NCI-H2227 (cell line): ENCODE results near the gene PLEKHM3.
A peak's percentile ranks its signal among the peaks of the same experiment; 100 is the strongest.

Experiments
- DNase-seq: peaks from one replicate; lab custom pipeline; 2025; ENCODE audit not compliant: unreplicated experiment; lab: John Stamatoyannopoulos, UW

PLEKHM3 gene, protein sequence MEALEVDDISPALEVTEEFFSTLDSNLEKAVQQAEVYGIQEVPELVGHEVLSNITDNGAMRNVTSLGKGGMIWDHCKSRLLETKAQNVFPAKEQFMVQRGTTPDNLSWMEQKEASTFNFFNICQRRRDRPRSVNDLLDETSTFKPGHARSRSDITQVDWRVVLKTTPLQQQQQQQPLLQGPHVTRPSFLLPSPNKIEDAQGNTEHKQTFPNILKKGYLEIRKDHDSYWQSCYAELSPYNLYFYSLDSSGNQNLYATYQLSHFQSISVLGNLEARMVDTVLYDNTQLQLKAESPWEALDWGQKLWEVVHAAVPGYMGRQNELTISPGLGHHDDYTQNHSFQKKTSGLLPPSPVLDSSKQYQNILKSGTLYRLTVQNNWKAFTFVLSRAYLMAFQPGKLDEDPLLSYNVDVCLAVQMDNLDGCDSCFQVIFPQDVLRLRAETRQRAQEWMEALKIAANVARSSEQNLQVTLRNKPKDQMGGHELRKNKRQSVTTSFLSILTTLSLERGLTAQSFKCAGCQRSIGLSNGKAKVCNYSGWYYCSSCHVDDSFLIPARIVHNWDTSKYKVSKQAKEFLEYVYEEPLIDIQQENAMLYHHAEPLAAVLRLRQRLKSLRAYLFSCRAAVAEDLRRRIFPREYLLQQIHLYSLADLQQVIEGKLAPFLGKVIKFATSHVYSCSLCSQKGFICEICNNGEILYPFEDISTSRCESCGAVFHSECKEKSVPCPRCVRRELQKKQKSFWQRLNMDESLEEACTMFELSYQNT

DNA sequence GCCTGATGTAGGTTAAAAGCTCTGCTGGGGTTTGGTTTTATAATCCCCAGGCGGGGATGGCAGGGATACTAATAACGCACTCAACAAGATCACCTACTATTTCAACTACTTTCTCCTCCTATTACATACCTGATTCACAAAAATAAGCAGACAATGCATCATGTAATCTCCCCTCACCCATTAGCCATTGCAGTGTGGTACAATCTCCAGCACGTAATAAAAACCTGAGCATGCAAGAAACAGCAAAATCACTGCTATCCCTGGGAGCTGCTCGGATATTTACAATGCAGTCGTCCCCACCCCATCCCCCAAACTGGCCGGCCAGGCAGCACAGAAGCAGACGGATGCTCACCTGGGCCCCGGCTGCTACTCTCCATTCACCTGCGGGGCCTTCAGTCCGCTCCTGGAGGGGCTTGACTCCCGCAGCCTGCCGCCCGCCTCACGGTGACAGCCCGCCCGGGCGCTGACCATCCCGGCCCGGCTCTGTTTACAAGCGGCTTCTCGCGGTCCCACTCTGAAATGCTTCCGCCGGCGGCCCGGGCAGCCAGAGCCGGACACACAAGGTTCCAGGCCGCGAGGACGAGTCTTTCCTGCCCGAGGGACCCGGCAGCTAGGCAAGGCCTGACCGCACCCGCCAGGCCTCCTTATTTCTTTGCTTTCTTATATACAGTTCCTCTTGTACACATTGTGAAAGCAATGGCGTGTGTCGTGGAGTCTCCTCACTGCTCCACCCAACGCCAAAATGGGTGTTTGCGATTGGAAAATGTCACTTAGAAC is at the start of gene PLEKHM3:
PLEKHM3 (minus strand) TSS at position 491 of the 777 bp plus-strand sequence. CDS start 23,888 bp downstream, outside the sequence.
- peak; percentile 96 for DNase-seq

DNA sequence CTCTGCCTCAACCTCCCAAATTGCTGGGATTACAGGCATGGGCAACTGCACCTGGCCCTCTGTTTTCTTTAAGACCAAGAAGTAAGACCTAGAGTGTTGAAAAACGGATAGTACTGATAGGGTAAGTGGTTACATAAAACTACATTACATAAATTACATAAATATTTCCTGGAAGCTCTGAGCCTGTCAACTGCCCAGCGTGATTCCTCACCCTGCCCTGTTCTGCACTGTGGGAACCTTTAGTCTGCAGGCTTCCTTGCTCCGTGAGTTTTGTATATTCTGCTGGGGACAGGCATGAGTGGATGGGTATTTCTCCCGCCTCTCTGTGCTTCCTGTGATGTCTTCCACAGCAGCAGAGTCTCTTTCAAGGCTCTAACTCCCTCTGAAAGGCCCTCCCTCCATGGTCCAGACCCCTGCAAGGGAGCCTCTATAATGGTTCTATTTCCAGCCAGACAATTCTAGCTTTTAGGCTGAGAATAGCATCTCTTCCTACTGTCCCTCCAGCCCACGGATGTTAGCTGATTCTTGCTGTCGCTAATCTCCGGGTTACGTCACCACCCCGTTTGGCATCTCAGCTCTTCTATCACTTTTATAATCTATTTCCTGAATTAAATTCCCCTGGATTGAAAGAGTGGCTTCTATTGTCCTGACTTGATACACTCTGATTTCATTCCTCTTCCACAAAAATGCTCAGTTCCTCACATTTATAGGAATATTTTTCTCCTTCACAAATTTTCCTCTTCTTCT is 49.5 kb upstream of the PLEKHM3 start:
- DNase-seq: peak; percentile 55

DNA sequence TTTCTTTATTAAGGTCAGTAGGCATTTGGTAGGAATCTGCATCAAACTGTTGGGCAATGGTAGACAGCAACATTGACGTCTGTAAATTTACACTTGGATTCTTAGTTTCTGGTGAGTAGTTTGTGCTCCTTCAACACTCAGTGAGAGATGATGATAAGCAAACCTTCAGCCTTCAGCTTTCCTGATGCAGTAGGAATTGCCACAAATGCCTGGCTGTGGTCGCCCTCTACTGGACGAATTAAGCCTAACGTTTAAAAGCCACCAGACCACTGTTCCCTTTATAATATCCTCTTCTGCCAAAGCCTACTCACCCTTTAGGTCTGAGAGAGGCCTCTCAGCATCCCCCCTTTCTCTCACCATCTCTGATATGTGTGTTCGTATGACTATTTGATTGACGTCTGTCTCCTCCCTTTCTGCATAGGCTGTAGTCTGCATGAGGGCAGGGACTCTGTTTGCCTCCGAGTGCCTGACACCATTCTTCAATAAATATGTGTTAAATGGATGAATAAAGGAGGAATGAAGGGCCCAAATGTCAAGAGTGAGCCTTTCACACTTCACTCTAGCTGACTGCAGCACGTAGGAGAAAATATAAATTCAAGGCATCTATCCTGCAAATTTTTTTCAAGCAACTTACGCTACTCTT is 47.0 kb upstream of the PLEKHM3 start:
- peak; percentile 85 for DNase-seq

DNA sequence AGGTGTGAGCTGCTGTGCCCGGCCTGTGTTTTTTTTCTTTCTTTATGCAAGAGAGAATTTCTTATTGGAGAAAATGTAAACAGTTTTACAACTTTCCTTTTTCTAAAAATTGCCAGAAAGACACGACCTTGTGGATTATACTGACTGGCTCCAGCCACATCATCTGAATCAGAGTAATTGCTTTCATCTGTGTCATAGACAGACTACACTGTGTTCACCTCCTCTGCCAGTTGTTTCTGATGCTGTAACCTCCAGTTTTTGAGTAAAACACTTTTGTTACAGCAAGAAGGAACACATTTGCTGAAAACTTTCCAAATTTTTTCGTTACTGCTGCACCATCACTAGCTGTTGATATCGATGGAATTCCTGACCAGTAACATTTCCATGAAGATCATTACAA is 43.9 kb upstream of the PLEKHM3 start:
- no peak for DNase-seq

DNA sequence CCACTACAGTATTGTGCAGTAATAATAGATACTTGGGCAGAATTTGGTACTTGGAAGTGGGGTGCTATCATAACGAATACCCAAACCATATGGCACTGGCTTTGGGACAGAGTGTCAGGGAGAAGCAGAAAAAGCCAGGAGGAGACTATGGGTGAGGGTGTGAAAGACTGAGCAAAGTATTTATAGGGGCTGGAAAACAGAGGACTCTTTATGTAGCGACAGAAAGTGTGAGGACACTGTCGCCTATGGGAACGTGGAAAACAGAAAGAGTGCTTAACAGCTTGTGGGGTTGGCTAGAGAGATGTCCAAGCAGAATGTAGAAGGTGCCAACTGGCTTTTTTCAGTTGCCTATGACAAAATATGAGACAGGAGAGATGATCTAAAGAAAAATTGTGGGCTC is 40.7 kb upstream of the PLEKHM3 start:
- DNase-seq: no peak

DNA sequence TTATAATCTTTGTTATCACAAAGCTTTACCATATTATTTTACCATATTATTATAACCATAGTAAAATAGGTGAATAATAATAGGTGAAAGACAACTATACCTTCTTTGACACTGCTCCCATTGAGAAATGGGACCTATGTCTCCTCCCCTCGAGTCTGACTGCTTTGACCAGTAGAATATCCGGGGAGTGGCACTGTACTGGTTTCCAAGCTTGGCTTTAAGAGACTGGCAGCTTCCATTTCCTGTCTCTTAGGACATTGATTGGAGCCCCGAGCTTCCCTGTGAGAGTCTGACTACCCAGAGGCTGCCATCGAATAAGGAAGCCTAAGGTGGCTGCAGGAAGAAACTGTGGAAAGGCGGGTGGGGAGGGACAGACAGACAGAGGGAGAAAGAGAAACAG is 40.1 kb upstream of the PLEKHM3 start:
- no peak for DNase-seq

DNA sequence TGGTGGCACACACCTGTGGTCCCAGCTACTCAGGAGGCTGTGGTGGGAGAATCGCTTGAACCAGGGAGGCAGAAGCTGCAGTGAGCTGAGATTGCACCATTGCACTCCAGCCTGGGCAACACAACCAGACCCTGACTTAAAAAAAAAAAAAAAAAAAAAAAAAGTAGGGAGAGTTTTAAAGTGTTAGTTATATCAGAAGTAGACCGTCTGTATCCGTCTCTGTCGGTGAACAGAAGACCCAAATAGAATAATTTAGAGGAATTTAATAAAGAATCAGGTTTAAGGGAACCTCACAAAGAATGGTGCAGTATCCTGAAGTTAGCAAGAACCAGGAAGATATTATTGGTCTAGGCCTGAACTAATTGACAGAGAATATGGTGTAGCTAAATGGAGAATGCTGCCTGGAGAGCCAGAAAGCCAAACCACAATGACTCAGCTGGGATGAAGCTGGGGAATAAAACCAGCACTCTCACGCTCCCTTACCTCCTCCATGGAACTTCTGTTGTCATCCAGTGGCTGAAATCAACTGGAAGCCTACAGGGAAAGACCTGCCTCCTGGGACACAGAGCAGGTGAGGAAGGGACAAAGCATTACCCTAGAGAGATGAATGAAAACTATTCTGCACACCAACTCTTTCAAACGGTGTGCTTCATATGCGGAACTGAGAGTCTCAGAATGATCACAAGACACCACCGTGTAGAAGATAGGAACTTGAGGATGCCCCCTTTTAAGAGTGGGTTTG is 39.1 kb upstream of the PLEKHM3 start:
- DNase-seq: no peak

DNA sequence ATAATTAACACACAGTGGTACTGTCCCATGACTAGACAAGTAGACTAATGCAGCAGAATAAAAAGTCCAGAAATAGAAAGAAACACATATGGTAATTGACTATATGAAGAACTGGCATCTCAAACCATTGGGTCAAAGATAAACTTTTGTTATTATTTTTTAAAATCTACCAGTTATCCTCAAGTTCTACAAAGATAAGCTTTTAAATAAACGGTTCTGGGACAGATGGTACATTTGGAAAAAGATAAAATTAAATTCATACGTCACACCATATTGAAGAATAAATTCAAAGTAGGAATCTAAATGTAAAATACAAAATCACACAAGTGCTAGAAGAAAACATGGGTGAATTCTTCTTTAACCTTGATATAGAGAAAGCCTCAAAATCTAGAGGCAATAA is 37.6 kb upstream of the PLEKHM3 start:
- no peak for DNase-seq

DNA sequence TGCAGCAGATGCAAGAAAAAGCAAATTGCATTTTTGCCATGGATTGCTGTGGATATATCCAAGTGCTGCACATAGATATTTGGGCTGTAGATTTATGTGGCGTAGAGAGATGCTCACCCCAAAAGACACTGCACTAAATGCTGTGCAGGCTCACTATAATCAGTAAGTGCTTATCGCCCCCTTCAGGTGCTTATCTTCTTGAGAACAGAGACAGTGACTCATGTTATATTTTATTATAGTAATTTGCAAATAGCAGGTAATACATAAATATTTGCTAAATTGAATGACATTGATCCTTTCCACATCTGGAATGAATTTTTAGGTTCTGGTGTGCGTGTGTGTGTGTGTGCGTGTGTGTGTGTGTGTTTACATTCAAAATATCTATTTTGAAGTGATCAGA is 36.8 kb upstream of the PLEKHM3 start:
- peak; percentile 75 for DNase-seq

DNA sequence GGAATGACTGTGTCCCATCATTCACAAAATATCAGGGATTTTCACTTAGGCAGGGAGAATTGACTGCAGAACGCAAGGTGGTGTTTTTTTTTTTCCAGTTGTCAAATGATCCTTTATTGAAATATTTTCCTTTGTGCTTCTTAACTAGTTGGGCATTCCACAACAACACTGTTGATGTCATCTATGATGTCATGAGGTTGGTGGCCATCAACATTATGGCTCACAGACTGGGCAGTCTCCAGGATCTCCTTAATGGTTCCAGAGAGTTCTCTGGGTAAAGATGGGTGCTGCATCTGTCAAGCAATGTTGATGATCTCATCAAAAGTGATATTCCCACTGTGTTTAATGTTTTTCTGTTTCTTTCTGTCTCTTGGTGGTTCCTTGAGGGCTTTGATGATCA is 31.8 kb upstream of the PLEKHM3 start:
- DNase-seq: no peak

DNA sequence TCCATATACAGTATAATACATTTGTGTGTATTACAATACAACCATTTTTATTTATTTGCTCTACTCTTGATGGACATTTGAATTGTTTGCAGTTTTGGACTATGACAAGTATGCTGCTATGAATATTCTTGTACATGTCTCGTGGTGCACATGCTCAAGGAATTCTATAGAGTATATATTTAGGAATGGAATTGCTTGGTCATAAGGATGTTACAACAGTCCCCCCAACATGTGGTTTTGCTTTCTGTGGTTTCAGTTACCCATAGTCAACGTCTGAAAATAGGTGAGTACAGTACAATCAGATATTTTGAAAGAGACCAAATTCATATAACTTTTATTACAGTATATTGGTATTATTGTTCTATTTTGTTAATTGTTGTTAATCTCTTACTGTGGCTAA is 24.1 kb upstream of the PLEKHM3 start:
- no peak for DNase-seq

DNA sequence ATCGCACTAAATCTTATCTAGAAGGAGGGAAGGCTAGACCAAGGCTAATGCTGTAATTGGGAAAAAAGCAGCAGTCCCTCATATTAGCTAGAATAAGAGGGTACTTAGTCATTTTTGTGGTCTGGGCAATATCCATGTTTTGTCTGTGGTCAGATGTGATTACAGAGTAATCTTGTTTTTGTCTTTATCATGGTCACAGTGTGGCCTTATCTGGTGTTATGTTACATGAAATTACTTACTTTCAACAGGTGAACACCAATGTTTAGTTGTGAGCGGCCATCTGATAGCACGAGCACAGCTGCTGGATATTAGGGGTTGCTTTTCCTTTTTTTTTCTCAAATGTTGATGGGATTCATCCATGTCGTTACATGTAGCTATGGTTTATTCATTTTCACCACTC is 23.7 kb upstream of the PLEKHM3 start:
- DNase-seq: no peak

DNA sequence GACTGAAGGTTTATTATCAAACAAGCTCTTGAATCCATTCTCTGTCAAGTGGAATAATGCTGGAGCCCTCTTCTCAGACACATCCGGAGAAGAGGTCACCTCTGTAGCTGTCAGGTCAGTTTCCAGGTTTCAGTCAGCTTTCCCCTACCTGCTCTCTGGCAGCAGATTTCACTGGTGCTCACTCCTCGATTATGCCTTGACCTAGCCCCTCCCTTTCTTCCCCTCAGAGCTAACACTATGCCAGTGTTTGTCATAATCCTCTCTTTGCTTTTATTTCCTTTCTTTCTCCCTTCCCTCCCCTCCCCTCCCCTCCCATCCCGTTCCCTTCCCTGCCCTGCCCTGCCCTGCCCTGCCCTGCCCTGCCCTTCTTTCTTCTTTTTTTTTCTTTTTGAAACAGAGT is 22.5 kb upstream of the PLEKHM3 start:
- DNase-seq: peak; percentile 70

DNA sequence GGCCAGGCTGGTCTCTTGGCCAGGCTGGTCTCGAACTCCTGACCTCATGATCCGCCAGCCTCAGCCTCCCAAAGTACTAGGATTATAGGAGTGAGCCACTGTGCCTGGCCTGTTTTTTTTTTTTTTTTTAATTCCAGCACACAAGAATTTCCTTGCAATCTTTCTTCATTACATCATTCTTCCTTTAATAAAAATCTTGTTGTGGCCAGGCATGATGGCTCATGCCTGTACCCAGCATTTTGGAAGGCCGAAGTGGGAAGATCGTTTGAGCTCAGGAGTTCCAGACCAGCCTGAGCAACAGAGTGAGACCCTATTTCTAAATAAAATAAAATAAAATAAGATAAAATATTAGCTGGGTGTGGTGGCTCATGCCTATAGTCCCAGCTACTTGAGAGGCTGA is 21.4 kb upstream of the PLEKHM3 start:
- DNase-seq: no peak

DNA sequence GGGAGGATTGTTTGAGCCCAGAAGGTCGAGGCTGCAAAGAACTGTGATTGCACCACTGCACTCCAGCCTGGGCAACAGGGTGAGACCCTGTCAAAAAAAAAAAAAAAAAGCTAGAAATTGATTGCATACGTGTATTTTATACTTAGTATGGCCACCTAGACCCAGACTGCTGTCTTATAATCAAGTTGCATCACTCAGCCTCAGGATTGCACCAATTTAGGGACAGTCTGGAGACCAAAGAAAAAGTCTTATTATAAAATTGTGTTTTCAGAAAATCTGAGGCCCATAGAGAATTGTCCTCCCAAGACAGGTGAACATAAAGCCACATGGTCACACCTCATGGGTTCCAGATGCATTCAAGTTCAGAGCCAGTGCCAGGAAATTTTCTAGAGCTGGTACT is 17.1 kb upstream of the PLEKHM3 start:
- DNase-seq: no peak

DNA sequence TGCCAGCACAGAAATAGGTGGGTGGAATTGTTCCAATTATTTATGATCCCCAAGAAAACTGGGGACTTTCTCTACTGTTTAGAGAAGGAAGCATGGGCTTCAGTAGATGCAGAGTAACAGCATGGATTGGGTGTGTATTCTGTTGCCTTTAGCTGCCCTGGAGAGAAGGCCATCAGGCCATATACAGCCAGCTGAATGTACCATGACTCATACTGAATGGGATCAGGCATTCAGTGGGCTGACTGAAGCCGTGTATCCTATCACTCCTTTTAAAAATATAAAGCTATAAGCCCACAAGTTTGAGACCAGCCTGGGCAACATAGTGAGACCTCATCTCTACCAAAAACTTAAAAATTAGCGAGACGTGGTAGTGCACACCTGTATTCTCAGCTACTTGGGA is 16.7 kb upstream of the PLEKHM3 start:
- DNase-seq: no peak

DNA sequence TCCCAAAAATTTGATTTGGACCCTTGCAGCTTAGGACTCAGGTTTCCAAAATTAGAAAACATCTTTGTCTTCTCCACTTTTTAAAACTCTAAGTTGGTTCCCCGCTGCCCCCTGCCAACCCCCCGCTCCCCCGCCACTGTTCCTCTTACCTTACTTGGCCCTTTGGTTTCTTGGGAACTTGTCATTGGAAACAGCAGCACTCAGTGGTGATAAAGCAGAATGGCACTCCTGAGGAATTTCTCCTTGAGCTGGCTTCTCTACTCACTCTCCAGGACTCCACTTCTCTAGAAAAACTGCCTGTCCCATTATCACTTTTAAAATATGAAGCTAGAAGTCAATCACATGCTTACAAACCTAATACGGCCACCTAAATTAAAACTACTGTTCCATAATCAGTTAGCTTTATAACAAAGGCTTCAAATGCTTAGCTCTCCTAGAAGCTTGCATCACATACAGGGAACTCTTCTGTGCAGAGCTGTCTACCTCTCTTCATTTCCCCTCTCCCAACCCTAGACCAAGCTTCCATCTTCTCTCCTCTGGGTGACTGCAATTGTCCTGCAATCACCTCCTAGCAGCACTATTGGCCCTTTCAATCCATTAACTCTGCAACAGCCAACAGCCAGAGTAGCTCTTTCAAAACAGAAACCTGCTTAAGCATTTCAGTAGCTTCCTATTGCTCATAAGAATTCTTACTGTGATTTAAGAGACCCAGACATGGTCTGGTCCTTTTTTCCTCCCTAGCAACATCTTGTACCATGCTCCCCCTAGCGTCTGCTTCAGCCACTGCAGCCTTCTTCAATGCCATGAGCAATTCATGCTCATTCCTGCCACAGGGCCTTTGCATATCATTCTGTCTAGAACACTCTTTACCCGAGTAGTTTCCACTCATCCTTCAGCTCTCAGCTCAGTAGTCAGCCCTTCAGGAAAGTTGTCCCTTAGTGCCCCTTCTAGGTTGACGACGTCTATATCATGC is 15.2 kb upstream of the PLEKHM3 start:
- peak; percentile 91 for DNase-seq

DNA sequence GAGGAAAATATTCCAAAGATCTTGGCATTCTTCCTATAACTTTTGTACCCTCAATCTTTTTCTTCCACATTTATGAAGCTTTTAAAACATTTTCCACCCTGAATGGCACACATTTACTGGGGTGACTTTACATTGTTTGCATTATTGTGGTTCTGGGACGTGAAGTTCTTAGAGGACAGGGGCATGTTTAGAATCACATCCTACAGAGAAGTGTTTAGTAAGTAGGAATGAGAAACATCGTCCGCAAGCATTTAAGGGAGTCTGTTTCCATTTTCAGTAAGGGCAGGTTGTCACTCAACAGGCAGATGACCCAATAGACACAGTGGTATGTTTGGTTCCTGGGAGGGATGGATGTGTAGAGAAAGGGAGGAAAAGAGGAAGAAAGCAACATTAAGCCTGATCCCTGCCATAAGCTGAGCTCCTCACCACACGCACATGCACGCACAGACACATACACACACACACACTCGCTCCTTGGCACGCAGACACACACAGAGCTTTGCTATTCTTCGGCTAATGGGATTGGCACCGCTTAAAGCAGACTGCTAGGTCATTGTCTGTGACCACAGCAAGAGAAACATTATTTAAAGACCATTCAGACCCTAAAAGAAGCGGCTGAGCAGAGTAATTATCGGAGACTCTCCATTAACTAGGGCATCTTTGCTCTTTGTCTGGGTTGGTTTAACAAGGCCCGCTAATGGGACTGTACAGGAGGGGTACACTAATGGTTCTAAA is 14.2 kb upstream of the PLEKHM3 start:
- peak; percentile 83 for DNase-seq
